ENCODE measurements around the gene TMEM131.

GRCh38 chr2:97759727-97760407 lies 235.9 kb downstream of the TMEM131 start:
- no peak for TF ChIP-seq CTCF (IDR thresholded peaks at IDR 0.05)
- no peak for TF ChIP-seq POLR2A (IDR thresholded peaks at IDR 0.05)

All from heart left ventricle (tissue), 13 donors.